Left ventricle myocardium inferior (tissue), 1 donor: Measurements from ENCODE around the gene AZIN2. TPM values are rescaled to one million over a fixed set of nuclear protein-coding genes. Genes with fewer than 3 reads are reported as not detected.

Experiments
- DNase-seq: peaks from one replicate; pipeline ENCODE4 v3.0.0-alpha.2; 2020
- H3K27ac ChIP-seq: fragments of 200-600 bp; replicated peaks from 2 replicates; pipeline ENCODE4 v1.8.0; 2021
- H3K27me3 ChIP-seq: fragments of 200-600 bp; 2 replicates; pipeline ENCODE4 v1.8.0; 2021; ENCODE audit warnings: low read depth
- H3K36me3 ChIP-seq: fragments of 200-600 bp; 2 replicates; pipeline ENCODE4 v1.8.0; 2021
- H3K4me1 ChIP-seq: fragments of 200-600 bp; 2 replicates; pipeline ENCODE4 v1.8.0; 2021
- H3K4me3 ChIP-seq: fragments of 200-600 bp; 2 replicates; pipeline ENCODE4 v1.8.0; 2021; ENCODE audit warnings: mild to moderate bottlenecking, moderate library complexity
- H3K9me3 ChIP-seq: fragments of 200-600 bp; replicated peaks from 2 replicates; pipeline ENCODE4 v1.8.0; 2021
- intact Hi-C: fragments of 100-400 bp; cut with micrococcal nuclease; formaldehyde crosslinking; loops from one replicate; pipeline ENCODE4 v1.11.0; 2022
- long read RNA-seq: library from polyadenylated mRNA; unstranded; transcript quantifications from one replicate; pipeline ENCODE4 v2.0.0, GENCODE V29; 2021
- total RNA-seq: library from RNA; stranded (reverse); fragmentation: NEBNext Ultra II Directional; extraction: Animal tissue kit (Norgen Biotek cat#: 25700); gene quantifications from one replicate; pipeline ENCODE4 v1.2.1, GENCODE V29; 2021
- TF ChIP-seq, protein P1 (sequence below): fragments of 200-600 bp; IDR thresholded peaks from 2 replicates; pipeline ENCODE4 v1.8.0; 2021; ENCODE audit warnings: antibody characterized with exemption, mild to moderate bottlenecking, borderline replicate concordance
- donor health status: DM: no; HTN: yes; CAD: no; lungs with severe emphysema.

AZIN2 gene
- total RNA-seq: 2.8 TPM
- long read RNA-seq, partial matches to known transcripts: 0 of 4 reads
- long read RNA-seq, other reads (novel, unspliced or antisense): 4 of 4 reads

DNA sequence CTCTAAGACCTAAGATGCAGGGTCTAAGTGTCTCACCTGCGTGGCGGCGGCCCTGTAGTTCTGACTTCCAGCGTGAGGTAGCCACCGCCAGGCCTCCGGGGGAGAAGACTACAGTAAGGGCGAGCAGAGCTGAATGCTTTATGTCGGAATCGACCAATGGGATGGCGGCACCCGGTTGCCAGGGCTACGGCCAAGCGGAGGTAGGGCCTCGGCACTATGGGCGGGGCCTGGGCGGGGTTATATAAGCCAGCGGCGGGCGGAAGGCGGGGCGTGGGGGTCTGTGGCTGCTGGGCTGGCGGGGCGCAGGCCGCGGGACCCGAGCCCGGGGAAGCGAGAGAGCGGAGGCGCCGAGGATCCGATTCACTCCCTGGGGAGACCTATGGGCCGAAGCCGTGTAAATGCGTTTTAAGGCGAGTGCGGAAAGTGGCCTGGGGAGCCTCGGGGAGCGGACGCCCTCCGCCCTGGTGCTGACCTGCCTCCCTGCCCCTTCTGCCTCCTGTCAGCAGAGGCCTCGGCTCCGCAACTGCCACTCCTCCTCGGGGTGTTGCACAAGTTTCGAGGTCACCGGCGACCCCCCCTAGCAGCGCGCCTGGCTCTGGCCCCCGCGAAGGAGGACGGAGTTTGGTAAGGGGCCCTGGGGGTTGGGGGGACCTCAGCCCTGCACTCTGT, at the start of gene AZIN2:
Gene AZIN2, plus strand, starts transcription at position 269 of the 669 bp plus-strand sequence. CDS start 1,097 bp downstream, outside the sequence.
- H3K27ac ChIP-seq: peak within 1 kb of the TSS; percentile 58
- peak within 1 kb of the TSS; percentile 76 for H3K4me3 ChIP-seq
- H3K27me3 ChIP-seq: no peaks in the 10 kb centered on the region
- DNase-seq: peak; percentile 98
- TF ChIP-seq, protein P1, sequence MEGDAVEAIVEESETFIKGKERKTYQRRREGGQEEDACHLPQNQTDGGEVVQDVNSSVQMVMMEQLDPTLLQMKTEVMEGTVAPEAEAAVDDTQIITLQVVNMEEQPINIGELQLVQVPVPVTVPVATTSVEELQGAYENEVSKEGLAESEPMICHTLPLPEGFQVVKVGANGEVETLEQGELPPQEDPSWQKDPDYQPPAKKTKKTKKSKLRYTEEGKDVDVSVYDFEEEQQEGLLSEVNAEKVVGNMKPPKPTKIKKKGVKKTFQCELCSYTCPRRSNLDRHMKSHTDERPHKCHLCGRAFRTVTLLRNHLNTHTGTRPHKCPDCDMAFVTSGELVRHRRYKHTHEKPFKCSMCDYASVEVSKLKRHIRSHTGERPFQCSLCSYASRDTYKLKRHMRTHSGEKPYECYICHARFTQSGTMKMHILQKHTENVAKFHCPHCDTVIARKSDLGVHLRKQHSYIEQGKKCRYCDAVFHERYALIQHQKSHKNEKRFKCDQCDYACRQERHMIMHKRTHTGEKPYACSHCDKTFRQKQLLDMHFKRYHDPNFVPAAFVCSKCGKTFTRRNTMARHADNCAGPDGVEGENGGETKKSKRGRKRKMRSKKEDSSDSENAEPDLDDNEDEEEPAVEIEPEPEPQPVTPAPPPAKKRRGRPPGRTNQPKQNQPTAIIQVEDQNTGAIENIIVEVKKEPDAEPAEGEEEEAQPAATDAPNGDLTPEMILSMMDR: no peak
- H3K36me3 ChIP-seq: no peaks in the 10 kb centered on the region
- intact Hi-C loops: loop anchor here (10.0 kb wide), 1 partner anchor 146 kb away; no protein-coding TSS in a partner anchor
- H3K9me3 ChIP-seq: no peaks in the 10 kb centered on the region
- H3K4me1 ChIP-seq: peaks cover 21% of the 10 kb centered on the region

DNA sequence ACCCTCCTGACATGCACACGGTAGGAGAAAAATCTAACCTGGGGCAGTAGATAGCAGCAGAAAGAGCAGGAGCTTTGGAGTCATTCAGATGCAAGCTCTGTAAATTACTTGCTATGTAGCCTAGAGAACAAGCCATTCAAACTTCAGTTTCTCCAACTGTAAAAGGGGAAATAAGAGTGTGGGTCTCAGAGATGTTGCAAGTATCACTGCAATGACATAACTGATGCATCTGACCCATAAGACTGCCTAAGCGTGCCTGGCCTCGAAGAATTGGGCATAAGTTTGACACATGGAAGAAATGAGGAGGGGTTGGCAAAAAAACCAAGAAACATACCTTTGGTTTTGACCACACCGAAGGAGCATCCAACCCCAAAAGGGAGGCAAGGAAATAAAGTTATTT, 49.4 kb upstream of the AZIN2 start:
- Histone ChIP-seq H3K27ac (no peak overlapping the region), H3K9me3 (no peaks in the 10 kb centered on the region), H3K27me3 (no peaks in the 10 kb centered on the region), H3K36me3 (peaks cover 18% of the 10 kb centered on the region), H3K4me3 (no peak overlapping the region), H3K4me1 (peaks cover 94% of the 10 kb centered on the region)
- no peak for DNase-seq
- intact Hi-C loops: no loop called here
- TF ChIP-seq, protein P1: no peak

DNA sequence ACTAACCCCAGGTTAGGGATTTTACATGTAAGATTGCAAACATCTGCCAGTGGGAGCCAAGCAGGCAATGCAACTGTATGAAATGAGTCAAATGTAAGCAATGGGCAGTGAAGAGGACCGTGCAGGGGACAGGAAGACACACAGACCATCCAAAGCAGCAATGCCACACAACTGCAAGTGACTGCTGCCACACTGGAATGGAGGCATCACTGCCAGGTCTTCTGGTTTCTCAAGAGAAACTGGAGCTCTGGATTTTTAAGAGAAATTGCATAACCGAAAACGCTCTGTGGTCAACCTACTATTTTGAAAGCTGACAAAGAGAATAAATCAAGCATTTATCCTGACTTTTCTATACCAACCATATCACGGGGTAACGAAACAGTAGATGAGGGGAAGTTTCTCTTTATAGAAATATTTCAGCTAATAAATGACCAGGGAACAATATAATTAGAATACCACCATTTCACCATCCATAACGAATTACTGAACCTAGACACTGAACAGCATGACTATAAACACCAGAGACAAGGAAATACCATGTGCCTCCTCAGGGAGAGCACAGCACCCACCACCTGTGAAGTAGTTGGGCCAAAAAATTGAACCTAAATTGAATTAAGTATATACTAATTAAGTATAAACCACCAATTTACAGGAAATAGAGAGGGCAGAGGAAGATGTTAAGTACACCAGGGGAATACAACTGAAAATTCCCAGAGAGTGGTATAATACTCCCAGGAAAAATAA, 48.7 kb upstream of the AZIN2 start:
- TF ChIP-seq, protein P1: no peak
- Histone ChIP-seq H3K4me1 (peaks cover 92% of the 10 kb centered on the region), H3K4me3 (no peak overlapping the region), H3K9me3 (no peaks in the 10 kb centered on the region), H3K27ac (no peak overlapping the region), H3K27me3 (no peaks in the 10 kb centered on the region), H3K36me3 (peaks cover 18% of the 10 kb centered on the region)
- DNase-seq: no peak
- intact Hi-C loops: no loop called here

DNA sequence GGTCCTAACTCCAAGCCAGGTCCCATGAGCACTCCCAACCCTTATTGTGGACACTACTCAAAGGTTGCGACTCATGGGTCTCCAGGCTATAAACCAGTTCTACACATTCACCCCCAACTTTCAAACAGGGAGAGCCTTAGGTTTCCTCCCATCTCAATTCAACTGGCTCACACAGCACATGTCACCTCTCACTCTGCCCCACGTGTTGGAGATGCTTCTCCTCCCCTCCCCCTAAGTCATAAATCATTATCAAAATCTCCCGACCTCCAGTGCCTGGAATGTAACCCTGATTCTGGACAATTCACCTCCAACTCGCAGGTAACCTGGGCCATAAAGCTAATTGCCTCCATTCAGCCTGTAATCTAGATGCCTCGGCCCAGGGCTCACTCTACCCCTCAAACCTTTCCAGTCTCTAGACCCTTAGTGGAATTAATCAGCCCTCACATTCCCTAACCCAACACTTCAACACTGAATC, 44.9 kb upstream of the AZIN2 start:
- Histone ChIP-seq H3K36me3 (peaks cover 9% of the 10 kb centered on the region), H3K4me3 (peak overlapping the region; percentile 99), H3K27me3 (no peaks in the 10 kb centered on the region), H3K27ac (peak overlapping the region; percentile 93), H3K4me1 (peaks cover 58% of the 10 kb centered on the region), H3K9me3 (no peaks in the 10 kb centered on the region)
- TF ChIP-seq, protein P1: no peak
- no peak for DNase-seq
- intact Hi-C loops: no loop called here

DNA sequence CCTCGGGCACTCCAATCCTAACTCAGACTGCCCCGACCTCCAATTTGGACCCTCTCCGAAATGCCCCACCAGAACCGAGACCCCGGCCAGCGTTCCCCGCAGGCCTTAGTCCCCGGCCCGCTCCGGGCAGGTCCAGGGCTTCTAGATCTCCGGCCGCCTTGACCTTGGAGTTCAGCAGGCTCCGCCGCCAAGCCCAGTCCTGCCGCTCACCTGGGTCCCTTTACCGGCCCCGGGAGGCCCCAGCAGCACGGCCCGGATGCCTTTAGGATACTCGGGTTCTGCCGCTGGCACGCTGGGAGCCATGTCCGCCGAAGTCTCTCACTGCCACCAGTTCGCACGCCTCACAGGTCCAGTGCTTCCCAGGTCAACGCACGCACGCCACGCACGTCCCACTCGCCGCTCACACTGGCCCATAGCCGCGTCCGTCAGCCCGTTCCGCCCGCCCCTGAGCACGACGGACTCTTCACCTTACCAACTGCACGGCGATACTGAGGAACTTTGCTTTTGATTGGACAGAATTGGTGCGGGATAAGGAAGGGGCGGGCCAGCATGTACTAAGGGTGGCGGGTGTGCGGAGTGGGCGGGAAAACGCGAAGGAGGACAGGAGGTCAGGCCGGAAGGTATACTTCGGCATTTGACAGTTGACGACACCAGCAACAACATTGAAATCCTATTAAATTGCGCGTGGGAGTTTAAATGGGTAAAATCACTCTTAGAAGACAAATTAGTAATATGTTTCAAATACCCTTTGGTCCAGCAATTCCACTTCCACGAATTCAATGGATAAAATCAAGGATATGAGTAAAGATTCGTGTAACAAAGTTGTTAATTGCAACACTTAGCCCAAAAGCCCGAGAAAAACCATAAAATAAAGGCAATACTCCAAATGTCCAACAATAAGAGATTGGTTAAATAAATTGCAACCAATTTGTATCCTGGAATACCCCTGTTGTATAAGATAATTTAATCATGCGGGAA, 44.1 kb upstream of the AZIN2 start, which contains the start of gene AK2:
Gene AK2, minus strand, starts transcription at position 358 of the 978 bp plus-strand sequence. Its CDS starts 55 bp downstream, at position 303.
- Histone ChIP-seq H3K27me3 (no peaks in the 10 kb centered on the region), H3K9me3 (no peaks in the 10 kb centered on the region), H3K27ac (peak within 1 kb of the TSS; percentile 93), H3K4me3 (peak within 1 kb of the TSS; percentile 99), H3K36me3 (peaks cover 4% of the 10 kb centered on the region), H3K4me1 (peaks cover 50% of the 10 kb centered on the region)
- intact Hi-C loops: no loop called here
- TF ChIP-seq, protein P1: no peak
- DNase-seq: peak; percentile 97
